H9 (cell line): ENCODE data around the gene KATNB1. TPM values are rescaled to one million over a fixed set of nuclear protein-coding genes. Genes with fewer than 3 reads are reported as not detected.

Experiments
- DNase-seq: peaks from one replicate; pipeline ENCODE4 v3.0.0-alpha.2; 2017
- H2AFZ ChIP-seq: one replicate; pipeline ENCODE4 v1.6.1; 2013; ENCODE audit warnings: mild to moderate bottlenecking, low read length, control low read depth, moderate library complexity
- H2AK5ac ChIP-seq: 2 replicates; pipeline ENCODE4 v1.6.1; 2013; ENCODE audit warnings: low read length, control low read depth, mixed read lengths; ENCODE audit not compliant: insufficient read length
- H2BK120ac ChIP-seq: one replicate; pipeline ENCODE4 v1.6.1; 2013; ENCODE audit warnings: low read depth, mild to moderate bottlenecking, low read length, control low read depth, inconsistent platforms; ENCODE audit not compliant: poor library complexity, severe bottlenecking
- H2BK12ac ChIP-seq: 2 replicates; pipeline ENCODE4 v1.6.1; 2013; ENCODE audit warnings: low read length, control low read depth, mixed read lengths, low read depth; ENCODE audit not compliant: insufficient read length
- H2BK15ac ChIP-seq: 2 replicates; pipeline ENCODE4 v1.6.1; 2013; ENCODE audit warnings: low read depth, low read length, control low read depth
- H2BK20ac ChIP-seq: one replicate; pipeline ENCODE4 v1.6.1; 2013; ENCODE audit warnings: low read depth, mild to moderate bottlenecking, low read length, control low read depth, inconsistent platforms; ENCODE audit not compliant: poor library complexity, severe bottlenecking
- H2BK5ac ChIP-seq: 2 replicates; pipeline ENCODE4 v1.6.1; 2013; ENCODE audit warnings: low read length, control low read depth, mixed read lengths; ENCODE audit not compliant: insufficient read length
- H3K14ac ChIP-seq: 2 replicates; pipeline ENCODE4 v1.6.1; 2013; ENCODE audit warnings: low read length, control low read depth; ENCODE audit not compliant: insufficient read depth
- H3K18ac ChIP-seq: 2 replicates; pipeline ENCODE4 v1.6.1; 2013; ENCODE audit warnings: low read depth, mild to moderate bottlenecking, mixed read lengths, low read length, control low read depth; ENCODE audit not compliant: insufficient read length
- H3K23ac ChIP-seq: 2 replicates; pipeline ENCODE4 v1.6.1; 2013; ENCODE audit warnings: low read length, control low read depth, mixed read lengths, low read depth; ENCODE audit not compliant: insufficient read length
- H3K23me2 ChIP-seq: 2 replicates; pipeline ENCODE4 v1.6.1; 2013; ENCODE audit warnings: low read depth, mild to moderate bottlenecking, mixed read lengths, low read length, control low read depth; ENCODE audit not compliant: insufficient read length, poor library complexity, severe bottlenecking
- H3K27ac ChIP-seq: 2 replicates; pipeline ENCODE4 v1.5.1; 2013; ENCODE audit warnings: low read length, control low read depth, mixed read lengths, low read depth; ENCODE audit not compliant: insufficient read length
- H3K27me3 ChIP-seq: 2 replicates; pipeline ENCODE4 v1.6.1; 2013; ENCODE audit warnings: low read length, control low read depth, inconsistent platforms; ENCODE audit not compliant: insufficient read depth
- H3K4ac ChIP-seq: 2 replicates; pipeline ENCODE4 v1.6.1; 2013; ENCODE audit warnings: low read depth, mild to moderate bottlenecking, control low read depth, inconsistent platforms, low read length, moderate library complexity
- H3K4me1 ChIP-seq: 2 replicates; pipeline ENCODE4 v1.6.1; 2013; ENCODE audit warnings: low read length, control low read depth, inconsistent platforms; ENCODE audit not compliant: insufficient read depth
- H3K4me2 ChIP-seq: 2 replicates; pipeline ENCODE4 v1.6.1; 2013; ENCODE audit warnings: low read length, control low read depth, mixed read lengths; ENCODE audit not compliant: insufficient read length, insufficient read depth
- H3K56ac ChIP-seq: 2 replicates; pipeline ENCODE4 v1.6.1; 2013; ENCODE audit warnings: low read depth, mild to moderate bottlenecking, mixed read lengths, low read length, control low read depth; ENCODE audit not compliant: insufficient read length
- H3K79me1 ChIP-seq: 2 replicates; pipeline ENCODE4 v1.6.1; 2013; ENCODE audit warnings: low read depth, mild to moderate bottlenecking, moderate library complexity, low read length, control low read depth, inconsistent platforms; ENCODE audit not compliant: insufficient read depth, poor library complexity, severe bottlenecking
- H3K79me2 ChIP-seq: 2 replicates; pipeline ENCODE4 v1.6.1; 2013; ENCODE audit warnings: low read length, control low read depth, inconsistent platforms; ENCODE audit not compliant: insufficient read depth
- H3K9ac ChIP-seq: 2 replicates; pipeline ENCODE4 v1.6.1; 2013; ENCODE audit warnings: low read length, control low read depth, mixed read lengths; ENCODE audit not compliant: insufficient read length; ENCODE audit errors: extremely low read depth
- H3K9me3 ChIP-seq: one replicate; pipeline ENCODE4 v1.6.1; 2013; ENCODE audit warnings: low read depth, low read length, inconsistent platforms; ENCODE audit not compliant: control insufficient read depth
- H3T11ph ChIP-seq: one replicate; pipeline ENCODE4 v1.6.1; 2013; ENCODE audit warnings: mild to moderate bottlenecking, low read length, control low read depth, inconsistent platforms
- H4K20me1 ChIP-seq: one replicate; pipeline ENCODE4 v1.6.1; 2013; ENCODE audit not compliant: control insufficient read depth, insufficient read length, insufficient read depth
- H4K5ac ChIP-seq: 2 replicates; pipeline ENCODE4 v1.6.1; 2013; ENCODE audit warnings: low read depth, mild to moderate bottlenecking, mixed read lengths, low read length, control low read depth; ENCODE audit not compliant: insufficient read length
- H4K8ac ChIP-seq: replicated peaks from 2 replicates; pipeline ENCODE4 v1.6.1; 2013; ENCODE audit warnings: low read length, control low read depth, mixed read lengths, low read depth; ENCODE audit not compliant: insufficient read length
- H4K91ac ChIP-seq: 2 replicates; pipeline ENCODE4 v1.6.1; 2013; ENCODE audit warnings: low read depth, mild to moderate bottlenecking, moderate library complexity, mixed read lengths, low read length, control low read depth; ENCODE audit not compliant: insufficient read length
- H3K27ac Mint-ChIP-seq, 3 experiments: 2 replicates in 2 of 3; 3 replicates in 1 of 3; pipeline ENCODE4 v1.8.0; 2020 to 2021; ENCODE audit warnings: mixed read lengths in 3 of 3, mild to moderate bottlenecking in 1 of 3, moderate library complexity in 1 of 3
- H3K27me3 Mint-ChIP-seq: 2 replicates; pipeline ENCODE4 v1.8.0; 2021; ENCODE audit warnings: low read depth, mild to moderate bottlenecking, moderate library complexity, mixed read lengths
- H3K36me3 Mint-ChIP-seq, 3 experiments: 2 replicates in 2 of 3; 3 replicates in 1 of 3; pipeline ENCODE4 v1.8.0; 2020 to 2021; ENCODE audit warnings: low read depth in 3 of 3, mixed read lengths in 3 of 3; ENCODE audit not compliant: insufficient read depth in 1 of 3
- H3K4me1 Mint-ChIP-seq, 2 experiments: 2 replicates each; pipeline ENCODE4 v1.8.0; 2020; ENCODE audit warnings: mixed read lengths in 2 of 2
- H3K4me3 Mint-ChIP-seq, 2 experiments: 2 replicates in 1 of 2; 3 replicates in 1 of 2; pipeline ENCODE4 v1.8.0; 2020 to 2021; ENCODE audit warnings: mild to moderate bottlenecking in 2 of 2, mixed read lengths in 2 of 2, moderate library complexity in 1 of 2
- H3K9me3 Mint-ChIP-seq, 2 experiments: 2 replicates in 1 of 2; 3 replicates in 1 of 2; pipeline ENCODE4 v1.8.0; 2020; ENCODE audit warnings: mild to moderate bottlenecking in 2 of 2, mixed read lengths in 2 of 2, moderate library complexity in 1 of 2
- WGBS: extraction: QIAGEN DNeasy Blood & Tissue Kit; methylation state at CpG from one replicate; pipeline ENCODE4 v1.1.7; 2013; ENCODE audit warnings: missing lambda C conversion rate, low lambda C conversion rate, mixed read lengths; ENCODE audit not compliant: insufficient read length; ENCODE audit errors: extremely low coverage; 5-methylcytosine and 5-hydroxymethylcytosine counted together
- long read RNA-seq: library from polyadenylated mRNA; unstranded; transcript quantifications from one replicate; pipeline ENCODE4 v2.0.0, GENCODE V29; 2020
- total RNA-seq: library from RNA; stranded (reverse); gene quantifications from 2 replicates; pipeline ENCODE4 v1.2.1, GENCODE V29; 2021
- TF ChIP-seq, protein P1 (sequence below): fragments of 200-600 bp; sonication (generic); conservative IDR thresholded peaks from 3 replicates; pipeline ENCODE4 v1.8.0; 2021; ENCODE audit warnings: antibody characterized with exemption, mild to moderate bottlenecking

KATNB1 gene, protein sequence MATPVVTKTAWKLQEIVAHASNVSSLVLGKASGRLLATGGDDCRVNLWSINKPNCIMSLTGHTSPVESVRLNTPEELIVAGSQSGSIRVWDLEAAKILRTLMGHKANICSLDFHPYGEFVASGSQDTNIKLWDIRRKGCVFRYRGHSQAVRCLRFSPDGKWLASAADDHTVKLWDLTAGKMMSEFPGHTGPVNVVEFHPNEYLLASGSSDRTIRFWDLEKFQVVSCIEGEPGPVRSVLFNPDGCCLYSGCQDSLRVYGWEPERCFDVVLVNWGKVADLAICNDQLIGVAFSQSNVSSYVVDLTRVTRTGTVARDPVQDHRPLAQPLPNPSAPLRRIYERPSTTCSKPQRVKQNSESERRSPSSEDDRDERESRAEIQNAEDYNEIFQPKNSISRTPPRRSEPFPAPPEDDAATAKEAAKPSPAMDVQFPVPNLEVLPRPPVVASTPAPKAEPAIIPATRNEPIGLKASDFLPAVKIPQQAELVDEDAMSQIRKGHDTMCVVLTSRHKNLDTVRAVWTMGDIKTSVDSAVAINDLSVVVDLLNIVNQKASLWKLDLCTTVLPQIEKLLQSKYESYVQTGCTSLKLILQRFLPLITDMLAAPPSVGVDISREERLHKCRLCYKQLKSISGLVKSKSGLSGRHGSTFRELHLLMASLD
- 25.7 and 29.9 TPM in 2 replicates for total RNA-seq
- long read RNA-seq, transcript KATNB1-201 (20 exons, 2,664 nt) = major isoform, 172 of 320 reads
- long read RNA-seq, partial matches to known transcripts = 23 of 320 reads
- long read RNA-seq, other reads (novel, unspliced or antisense) = 125 of 320 reads

DNA sequence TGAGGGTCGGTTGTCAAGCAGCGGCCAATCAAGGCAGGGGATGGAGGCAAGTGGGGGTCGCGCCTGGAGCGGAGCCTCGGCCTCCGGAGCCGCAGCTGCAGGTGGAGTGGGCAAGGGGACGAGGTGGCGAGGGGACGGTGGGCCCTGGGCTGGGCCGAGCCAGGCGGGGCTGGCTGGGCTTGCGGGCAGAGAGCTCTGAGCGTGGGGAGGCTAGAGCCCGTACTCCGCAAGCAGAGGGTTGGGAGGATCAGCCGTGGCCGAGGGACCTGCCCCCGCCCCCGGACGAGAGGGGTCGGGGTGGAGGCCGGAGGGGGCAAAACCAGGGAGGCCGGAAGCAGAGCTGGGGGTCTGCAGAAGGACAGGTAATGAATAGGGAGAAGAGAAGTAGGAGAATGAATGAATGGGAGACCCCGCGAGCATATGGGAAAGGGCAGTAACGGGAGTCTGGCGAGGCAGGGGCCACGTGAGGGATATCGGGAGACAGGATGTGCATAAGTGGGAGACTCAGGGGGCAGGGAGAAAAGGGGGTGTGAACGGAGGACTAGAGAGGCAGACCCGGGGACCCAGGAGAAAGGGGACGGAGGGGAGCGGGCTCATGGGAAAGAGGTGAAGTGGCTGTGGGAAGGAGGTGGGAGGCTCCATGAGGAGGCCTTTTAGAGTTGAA lies at the start of gene KATNB1:
TSS of gene KATNB1 (plus strand) at position 16 of the 664 bp plus-strand sequence. CDS start 1,474 bp downstream, outside the sequence.
- Histone ChIP-seq H3K23me2 (peaks cover 11% of the 10 kb centered on the region), H2AFZ (no peak within 1 kb of the TSS), H3K79me1 (no peaks in the 10 kb centered on the region), H3K4me2 (peak within 1 kb of the TSS; percentile 88), H2BK15ac (no peak within 1 kb of the TSS), H3K23ac (no peak within 1 kb of the TSS), H3K9ac (peak within 1 kb of the TSS; percentile 90), H3K27ac (no peak within 1 kb of the TSS), H2AK5ac (no peak within 1 kb of the TSS), H3K4ac (no peak within 1 kb of the TSS; the same call in 1 of the 2 replicates), H3K9me3 (no peaks in the 10 kb centered on the region), H2BK5ac (no peak within 1 kb of the TSS), H3K4me1 (no peaks in the 10 kb centered on the region), H3K56ac (no peak within 1 kb of the TSS), H4K8ac (no peak within 1 kb of the TSS), H3K14ac (peak within 1 kb of the TSS; percentile 88), H4K20me1 (no peaks in the 10 kb centered on the region), H4K5ac (no peak within 1 kb of the TSS), H2BK12ac (peak within 1 kb of the TSS; percentile 25), H3K27me3 (no peaks in the 10 kb centered on the region), H4K91ac (no peak within 1 kb of the TSS), H2BK120ac (peak within 1 kb of the TSS; percentile 89), H3K18ac (peak within 1 kb of the TSS; percentile 92), H3K79me2 (no peaks in the 10 kb centered on the region), H2BK20ac (no peak within 1 kb of the TSS), H3T11ph (no peak within 1 kb of the TSS)
- peaks cover 5 to 9% (median 8%) of the 10 kb centered on the region in 3 experiments; a peak in 3 of 7 replicates for H3K36me3 Mint-ChIP-seq
- H3K4me1 Mint-ChIP-seq = peaks cover 11 to 22% of the 10 kb centered on the region in 2 experiments
- TF ChIP-seq, protein P1, sequence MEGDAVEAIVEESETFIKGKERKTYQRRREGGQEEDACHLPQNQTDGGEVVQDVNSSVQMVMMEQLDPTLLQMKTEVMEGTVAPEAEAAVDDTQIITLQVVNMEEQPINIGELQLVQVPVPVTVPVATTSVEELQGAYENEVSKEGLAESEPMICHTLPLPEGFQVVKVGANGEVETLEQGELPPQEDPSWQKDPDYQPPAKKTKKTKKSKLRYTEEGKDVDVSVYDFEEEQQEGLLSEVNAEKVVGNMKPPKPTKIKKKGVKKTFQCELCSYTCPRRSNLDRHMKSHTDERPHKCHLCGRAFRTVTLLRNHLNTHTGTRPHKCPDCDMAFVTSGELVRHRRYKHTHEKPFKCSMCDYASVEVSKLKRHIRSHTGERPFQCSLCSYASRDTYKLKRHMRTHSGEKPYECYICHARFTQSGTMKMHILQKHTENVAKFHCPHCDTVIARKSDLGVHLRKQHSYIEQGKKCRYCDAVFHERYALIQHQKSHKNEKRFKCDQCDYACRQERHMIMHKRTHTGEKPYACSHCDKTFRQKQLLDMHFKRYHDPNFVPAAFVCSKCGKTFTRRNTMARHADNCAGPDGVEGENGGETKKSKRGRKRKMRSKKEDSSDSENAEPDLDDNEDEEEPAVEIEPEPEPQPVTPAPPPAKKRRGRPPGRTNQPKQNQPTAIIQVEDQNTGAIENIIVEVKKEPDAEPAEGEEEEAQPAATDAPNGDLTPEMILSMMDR = no peak
- peak within 1 kb of the TSS; percentile 97 to 100 (median 100) for H3K27ac Mint-ChIP-seq
- H3K9me3 Mint-ChIP-seq = no peaks in the 10 kb centered on the region
- DNase-seq = no peak
- WGBS = no CpG with 5 or more reads among the region's 35 CpGs
- peak within 1 kb of the TSS; percentile 97 to 98 for H3K4me3 Mint-ChIP-seq
- peaks cover 5% of the 10 kb centered on the region for H3K27me3 Mint-ChIP-seq
